ENCODE results near the gene ZIC3. TPM values are rescaled to one million over a fixed set of nuclear protein-coding genes. Genes with fewer than 3 reads are reported as not detected.
A peak's percentile ranks its signal among the peaks of the same experiment; 100 is the strongest.

The ZIC3 gene
- total RNA-seq, 1 experiment from 2014 or later = 126 TPM

- no peak overlapping the region for H3K4ac ChIP-seq (ENCODE audit: low read depth, low read length)
- peak overlapping the region; percentile 94 for H3K27ac ChIP-seq (ENCODE audit: insufficient read length, low read depth, low read length)
- Mint-ChIP-seq H3K36me3 (ENCODE audit: insufficient read depth in 1 of 3, low read depth in 3 of 3) (peaks cover 21 to 54% (median 50%) of the 10 kb centered on the region in 3 experiments), H3K27ac (peak overlapping the region; percentile 92 to 99 (median 94)), H3K4me1 (peaks cover 43 to 69% of the 10 kb centered on the region in 2 experiments), H3K4me3 (peak overlapping the region; percentile 78 to 94), H3K9me3 (peaks cover 0 to 50% of the 10 kb centered on the region in 2 experiments; a peak in 2 of 5 replicates), H3K27me3 (ENCODE audit: low read depth) (no peaks in the 10 kb centered on the region; the same call in 1 of the 2 replicates)
- no peak overlapping the region for H2BK15ac ChIP-seq (ENCODE audit: low read depth, low read length)
- peaks cover 12% of the 10 kb centered on the region for H3K79me2 ChIP-seq (ENCODE audit: insufficient read depth, low read length)
- H4K20me1 ChIP-seq (ENCODE audit: control insufficient read depth, insufficient read depth, insufficient read length) = no peaks in the 10 kb centered on the region
- no peak for TF ChIP-seq CTCF (conservative IDR thresholded peaks at IDR 0.05)
- no peak overlapping the region for H3K18ac ChIP-seq (ENCODE audit: insufficient read length, low read depth, low read length)
- H4K5ac ChIP-seq (ENCODE audit: insufficient read length, low read depth, low read length) = peak overlapping the region; percentile 43
- H2BK12ac ChIP-seq (ENCODE audit: insufficient read length, low read depth, low read length) = no peak overlapping the region
- H2BK120ac ChIP-seq (ENCODE audit: low read depth, low read length, poor library complexity, severe bottlenecking) = no peak overlapping the region
- H3K4me1 ChIP-seq (ENCODE audit: insufficient read depth, low read length) = peaks cover 7% of the 10 kb centered on the region; the same call in 1 of the 2 replicates
- H3K9ac ChIP-seq (ENCODE audit: extremely low read depth, insufficient read length, low read length) = peak overlapping the region; percentile 57
- no peak overlapping the region for H2AFZ ChIP-seq (ENCODE audit: low read length)
- H3K27me3 ChIP-seq (ENCODE audit: insufficient read depth, low read length) = no peaks in the 10 kb centered on the region
- no peak overlapping the region for H4K8ac ChIP-seq (replicated peaks; ENCODE audit: insufficient read length, low read depth, low read length)
- H3K56ac ChIP-seq (ENCODE audit: insufficient read length, low read depth, low read length) = no peak overlapping the region
- peak; percentile 57 for DNase-seq
- H3K9me3 ChIP-seq (ENCODE audit: control insufficient read depth, low read depth, low read length) = no peaks in the 10 kb centered on the region
- H3K79me1 ChIP-seq (ENCODE audit: insufficient read depth, low read depth, low read length, poor library complexity, severe bottlenecking) = no peaks in the 10 kb centered on the region
- WGBS (ENCODE audit: extremely low coverage, insufficient read length, low lambda C conversion rate) = no CpG with 5 or more reads among the region's 44 CpGs
- H2BK20ac ChIP-seq (ENCODE audit: low read depth, low read length, poor library complexity, severe bottlenecking) = no peak overlapping the region
- no peak overlapping the region for H3K14ac ChIP-seq (ENCODE audit: insufficient read depth, low read length)
- no peak overlapping the region for H2AK5ac ChIP-seq (ENCODE audit: insufficient read length, low read length)
- no peak overlapping the region for H3K23ac ChIP-seq (ENCODE audit: insufficient read length, low read depth, low read length)
- H2BK5ac ChIP-seq (ENCODE audit: insufficient read length, low read length) = no peak overlapping the region
- no peak overlapping the region for H3T11ph ChIP-seq (ENCODE audit: low read length)
- H3K23me2 ChIP-seq (ENCODE audit: insufficient read length, low read depth, low read length, poor library complexity, severe bottlenecking) = peaks cover 6% of the 10 kb centered on the region
- H4K91ac ChIP-seq (ENCODE audit: insufficient read length, low read depth, low read length) = no peak overlapping the region
- H3K4me2 ChIP-seq (ENCODE audit: insufficient read depth, insufficient read length, low read length) = peak overlapping the region; percentile 82
These were observed 7.6 kb downstream of the ZIC3 start for GRCh38 chrX:137573324-137574101.

All from H9 (cell line).